Activated naive CD8-positive, alpha-beta T cell treated with anti-CD3 and anti-CD28 coated beads, Interleukin-2, amount 50 U/mL, for 24 hours (primary cell): ENCODE results near the gene CCNF.

Source experiments
- ATAC-seq: fragments of 150-1000 bp; cut with Tn5 transposase; one replicate; pipeline ENCODE4 v1.10.0; 2021
- DNase-seq: peaks from one replicate; pipeline ENCODE4 v3.0.0; 2021
- H3K27ac Mint-ChIP-seq: one replicate; pipeline ENCODE4 v1.8.0; 2021; ENCODE audit warnings: mild to moderate bottlenecking, mixed read lengths
- H3K27me3 Mint-ChIP-seq: one replicate; pipeline ENCODE4 v1.8.0; 2021; ENCODE audit warnings: mixed read lengths
- H3K36me3 Mint-ChIP-seq: one replicate; pipeline ENCODE4 v1.8.0; 2021; ENCODE audit warnings: low read depth, mixed read lengths
- H3K4me1 Mint-ChIP-seq: one replicate; pipeline ENCODE4 v1.8.0; 2021; ENCODE audit warnings: mixed read lengths
- H3K4me3 Mint-ChIP-seq: one replicate; pipeline ENCODE4 v1.8.0; 2021; ENCODE audit warnings: mild to moderate bottlenecking, moderate library complexity, mixed read lengths
- H3K9me3 Mint-ChIP-seq: one replicate; pipeline ENCODE4 v1.8.0; 2021; ENCODE audit warnings: mixed read lengths

Gene CCNF

GRCh38 chr16:2490190-2491105 lies 61.2 kb downstream of the CCNF start:
- peaks cover 18% of the 10 kb centered on the region for H3K4me1 Mint-ChIP-seq
- H3K9me3 Mint-ChIP-seq: no peaks in the 10 kb centered on the region
- H3K27me3 Mint-ChIP-seq: no peaks in the 10 kb centered on the region
- ATAC-seq (no peak), DNase-seq (no peak)
- H3K4me3 Mint-ChIP-seq: no peak overlapping the region
- no peak overlapping the region for H3K27ac Mint-ChIP-seq
- H3K36me3 Mint-ChIP-seq: no peaks in the 10 kb centered on the region

- no peak overlapping the region for H3K27ac Mint-ChIP-seq
- no peak for DNase-seq
Measured at GRCh38 chr16:2492292-2492691, 63.0 kb downstream of the CCNF start.

DNA sequence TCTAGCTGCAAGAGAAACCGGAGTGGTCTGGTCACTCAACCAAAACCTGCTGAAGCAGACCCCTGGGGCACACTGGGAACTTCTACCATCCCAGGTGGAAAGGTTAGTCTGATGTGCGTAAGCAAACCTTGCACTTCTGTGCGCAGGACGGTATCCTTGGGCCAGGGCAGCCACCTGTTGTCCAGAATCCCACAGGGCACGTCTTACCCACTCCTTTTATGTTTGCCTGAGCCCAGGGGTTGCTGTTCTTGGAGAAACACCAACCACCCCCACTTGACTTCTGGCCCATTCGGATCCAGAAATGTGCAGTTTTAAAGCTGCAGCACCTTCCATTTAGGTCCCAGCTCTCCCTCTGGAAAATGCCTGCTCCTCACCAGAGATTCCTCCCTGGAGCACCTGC lies 64.4 kb downstream of the CCNF start:
- H3K36me3 Mint-ChIP-seq: no peaks in the 10 kb centered on the region
- H3K27me3 Mint-ChIP-seq: no peaks in the 10 kb centered on the region
- H3K4me1 Mint-ChIP-seq: no peaks in the 10 kb centered on the region
- no peak for ATAC-seq
- no peaks in the 10 kb centered on the region for H3K9me3 Mint-ChIP-seq
- H3K27ac Mint-ChIP-seq: no peak overlapping the region
- DNase-seq: no peak
- no peak overlapping the region for H3K4me3 Mint-ChIP-seq

More at GRCh38 chr16:2492292-2492691, 63.0 kb downstream of the CCNF start:
- H3K4me3 Mint-ChIP-seq: no peak overlapping the region
- no peaks in the 10 kb centered on the region for H3K27me3 Mint-ChIP-seq
- no peak for ATAC-seq
- H3K4me1 Mint-ChIP-seq: peaks cover 10% of the 10 kb centered on the region
- H3K36me3 Mint-ChIP-seq: no peaks in the 10 kb centered on the region
- H3K9me3 Mint-ChIP-seq: no peaks in the 10 kb centered on the region

GRCh38 chr16:2494616-2495015 lies 65.4 kb downstream of the CCNF start:
- H3K4me3 Mint-ChIP-seq: no peak overlapping the region
- H3K4me1 Mint-ChIP-seq: no peaks in the 10 kb centered on the region
- ATAC-seq (no peak), DNase-seq (no peak)
- no peaks in the 10 kb centered on the region for H3K36me3 Mint-ChIP-seq
- no peaks in the 10 kb centered on the region for H3K27me3 Mint-ChIP-seq
- H3K27ac Mint-ChIP-seq: no peak overlapping the region
- H3K9me3 Mint-ChIP-seq: no peaks in the 10 kb centered on the region

DNA sequence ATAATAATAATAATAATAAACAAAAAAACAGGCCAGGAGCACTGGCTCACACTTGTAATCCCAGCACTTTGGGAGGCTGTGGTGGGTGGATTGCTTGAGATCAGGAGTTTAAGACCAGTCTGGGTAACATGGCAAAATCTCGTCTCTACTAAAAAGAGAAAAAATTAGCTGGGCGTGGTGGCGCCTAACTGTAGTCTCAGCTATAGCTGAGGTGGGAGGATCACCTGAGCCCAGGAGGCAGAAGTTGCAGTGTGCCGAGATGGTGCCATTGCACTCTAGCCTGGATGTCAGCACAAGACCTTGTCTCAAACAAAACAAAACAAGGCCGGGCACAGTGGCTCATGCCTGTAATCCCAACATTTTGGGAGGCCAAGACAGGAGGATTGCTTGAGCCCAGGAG lies 65.8 kb downstream of the CCNF start:
- DNase-seq (no peak), ATAC-seq (no peak)
- Mint-ChIP-seq H3K4me1 (no peaks in the 10 kb centered on the region), H3K27ac (no peak overlapping the region), H3K27me3 (no peaks in the 10 kb centered on the region), H3K9me3 (no peaks in the 10 kb centered on the region), H3K36me3 (no peaks in the 10 kb centered on the region), H3K4me3 (no peak overlapping the region)

GRCh38 chr16:2496223-2497115 lies 67.2 kb downstream of the CCNF start:
- Mint-ChIP-seq H3K36me3 (no peaks in the 10 kb centered on the region), H3K4me1 (no peaks in the 10 kb centered on the region), H3K27me3 (no peaks in the 10 kb centered on the region), H3K27ac (no peak overlapping the region), H3K9me3 (no peaks in the 10 kb centered on the region), H3K4me3 (no peak overlapping the region)
- DNase-seq: no peak
- no peak for ATAC-seq

DNA sequence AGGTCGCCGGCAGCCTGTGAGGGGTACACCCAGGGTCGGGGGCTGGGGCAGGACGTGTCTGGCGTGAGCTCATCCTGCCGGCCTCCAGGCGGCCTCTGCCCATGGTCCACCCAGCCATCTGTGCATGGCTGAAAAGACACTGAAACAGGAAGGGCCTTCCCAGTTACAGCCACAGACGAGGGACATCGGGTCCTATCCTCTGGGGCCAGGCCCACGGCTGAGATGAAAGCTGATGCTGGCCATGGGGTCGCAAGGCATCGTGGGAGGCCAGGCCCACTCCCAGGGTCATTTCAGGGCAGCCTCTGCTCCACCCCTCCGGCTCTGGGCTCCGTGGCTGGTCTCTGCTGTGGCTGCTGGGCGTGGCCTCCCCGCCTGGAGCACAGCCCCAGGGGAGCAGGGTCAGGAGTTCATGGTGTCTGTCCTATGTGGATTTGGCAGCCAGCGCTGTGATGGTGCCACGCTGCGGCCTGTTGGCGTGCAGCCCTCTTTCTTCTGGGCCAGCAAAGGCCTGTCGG lies 67.9 kb downstream of the CCNF start:
- ATAC-seq (no peak), DNase-seq (no peak)
- no peaks in the 10 kb centered on the region for H3K27me3 Mint-ChIP-seq
- H3K27ac Mint-ChIP-seq: no peak overlapping the region
- H3K36me3 Mint-ChIP-seq: no peaks in the 10 kb centered on the region
- H3K4me1 Mint-ChIP-seq: no peaks in the 10 kb centered on the region
- no peaks in the 10 kb centered on the region for H3K9me3 Mint-ChIP-seq
- H3K4me3 Mint-ChIP-seq: no peak overlapping the region

DNA sequence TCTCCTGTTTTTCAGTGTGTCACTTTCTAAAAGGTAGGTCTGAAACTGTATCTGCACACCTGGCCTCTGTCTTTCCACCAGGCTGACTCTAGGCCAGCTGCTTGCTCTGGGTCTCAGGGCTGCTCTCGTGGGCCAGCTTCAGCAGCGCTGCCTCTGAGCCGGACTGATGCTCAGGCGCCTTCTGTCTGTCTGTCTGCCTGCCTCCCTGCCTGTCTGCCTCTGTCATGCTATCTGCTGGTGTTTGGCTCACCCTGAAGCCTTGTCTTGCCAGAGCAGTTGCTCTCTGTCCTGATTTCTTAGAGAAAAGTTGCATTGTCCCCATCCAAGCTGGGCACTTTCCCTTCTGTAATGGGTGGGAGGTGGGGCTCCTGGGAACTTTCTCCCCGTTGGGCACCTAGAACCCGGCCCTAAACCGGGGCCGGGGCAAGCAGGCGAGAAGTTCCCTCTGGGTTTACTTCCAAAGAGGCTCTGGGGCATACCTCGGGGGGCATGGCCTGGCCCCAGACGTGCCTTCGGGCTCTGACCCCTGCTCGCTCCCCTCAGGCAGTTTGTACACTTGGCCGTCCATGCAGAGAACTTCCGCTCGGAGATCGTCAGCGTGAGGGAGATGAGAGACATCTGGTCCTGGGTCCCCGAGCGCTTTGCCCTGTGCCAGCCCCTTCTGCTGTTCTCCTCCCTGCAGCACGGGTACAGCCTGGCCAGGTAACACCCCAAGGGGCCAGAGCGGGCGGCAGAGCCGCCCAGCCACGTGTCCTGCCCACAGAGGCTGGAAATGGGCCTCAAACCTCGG lies 68.6 kb downstream of the CCNF start:
- H3K36me3 Mint-ChIP-seq: no peaks in the 10 kb centered on the region
- ATAC-seq (no peak), DNase-seq (no peak)
- H3K9me3 Mint-ChIP-seq: no peaks in the 10 kb centered on the region
- H3K27me3 Mint-ChIP-seq: no peaks in the 10 kb centered on the region
- no peak overlapping the region for H3K4me3 Mint-ChIP-seq
- H3K4me1 Mint-ChIP-seq: no peaks in the 10 kb centered on the region
- no peak overlapping the region for H3K27ac Mint-ChIP-seq

DNA sequence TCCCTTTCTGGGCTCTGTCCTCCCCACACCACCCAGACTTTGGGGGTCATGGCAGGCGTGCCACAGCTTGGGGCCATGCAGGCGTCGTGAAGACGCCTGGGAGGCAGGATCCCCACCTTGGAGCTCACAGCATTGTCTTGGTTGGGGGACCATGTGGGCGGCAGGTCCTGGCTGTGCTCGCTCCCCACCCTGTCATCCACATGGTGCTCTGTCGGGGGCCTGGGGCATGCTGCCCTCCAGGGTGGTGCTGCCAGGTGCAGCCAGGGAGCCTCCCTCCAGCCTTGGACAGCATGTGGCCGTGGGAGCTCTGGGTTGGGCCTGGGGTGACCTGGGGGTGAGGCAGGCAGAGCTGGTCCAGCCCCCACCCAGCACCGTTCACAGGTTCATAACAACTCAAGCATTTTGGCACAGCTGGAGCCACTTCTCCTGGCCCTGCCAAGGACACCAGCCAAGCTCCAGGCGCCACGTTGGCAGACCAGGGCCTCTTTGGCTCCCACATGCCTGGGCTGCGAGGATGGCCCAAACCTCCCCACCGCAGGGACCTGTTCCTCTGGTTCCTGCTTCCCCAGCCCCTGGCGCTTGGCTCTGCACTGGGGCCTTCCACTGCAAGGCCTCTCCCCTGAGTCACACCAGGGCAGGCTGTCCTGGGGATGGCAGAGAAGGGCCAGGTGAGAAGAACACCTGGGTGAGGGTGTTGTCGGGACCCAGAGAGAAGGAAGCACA lies 69.4 kb downstream of the CCNF start:
- no peak overlapping the region for H3K4me3 Mint-ChIP-seq
- no peaks in the 10 kb centered on the region for H3K36me3 Mint-ChIP-seq
- DNase-seq (no peak), ATAC-seq (no peak)
- no peaks in the 10 kb centered on the region for H3K4me1 Mint-ChIP-seq
- no peak overlapping the region for H3K27ac Mint-ChIP-seq
- H3K27me3 Mint-ChIP-seq: no peaks in the 10 kb centered on the region
- H3K9me3 Mint-ChIP-seq: no peaks in the 10 kb centered on the region

- no peaks in the 10 kb centered on the region for H3K9me3 Mint-ChIP-seq
- H3K4me3 Mint-ChIP-seq: no peak overlapping the region
- H3K36me3 Mint-ChIP-seq: no peaks in the 10 kb centered on the region
- H3K27ac Mint-ChIP-seq: no peak overlapping the region
- no peaks in the 10 kb centered on the region for H3K4me1 Mint-ChIP-seq
- no peaks in the 10 kb centered on the region for H3K27me3 Mint-ChIP-seq
- DNase-seq (no peak), ATAC-seq (no peak)
Measured at GRCh38 chr16:2499454-2499853, 70.2 kb downstream of the CCNF start.

DNA sequence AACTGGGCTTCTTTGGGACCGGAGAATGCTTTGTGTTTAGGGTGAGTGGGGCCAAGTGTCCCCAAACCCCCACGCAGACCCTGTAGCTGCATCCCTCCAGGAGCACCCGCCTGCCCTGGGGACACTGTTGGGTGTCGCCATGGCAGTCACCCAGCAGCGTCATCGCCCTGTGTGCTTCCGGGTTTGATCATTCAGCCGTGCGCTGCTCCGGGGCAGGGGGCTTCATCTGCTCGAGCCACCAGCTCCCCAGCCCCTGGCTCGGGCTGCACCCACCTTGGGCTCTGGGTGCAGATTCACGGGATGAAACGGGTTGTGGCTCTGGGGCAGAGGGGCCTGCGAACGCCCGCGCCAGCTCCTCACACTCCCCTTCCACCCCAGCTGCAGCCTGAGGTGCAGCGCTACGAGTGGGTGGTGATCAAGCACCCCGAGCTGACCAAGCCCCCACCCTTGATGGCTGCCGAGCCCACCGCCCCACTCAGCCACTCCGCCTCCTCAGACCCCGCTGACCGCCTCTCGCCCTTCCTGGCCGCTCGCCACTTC lies 70.7 kb downstream of the CCNF start:
- no peaks in the 10 kb centered on the region for H3K36me3 Mint-ChIP-seq
- H3K27me3 Mint-ChIP-seq: no peaks in the 10 kb centered on the region
- H3K4me1 Mint-ChIP-seq: no peaks in the 10 kb centered on the region
- ATAC-seq: no peak
- DNase-seq: no peak
- no peaks in the 10 kb centered on the region for H3K9me3 Mint-ChIP-seq
- no peak overlapping the region for H3K4me3 Mint-ChIP-seq
- no peak overlapping the region for H3K27ac Mint-ChIP-seq

DNA sequence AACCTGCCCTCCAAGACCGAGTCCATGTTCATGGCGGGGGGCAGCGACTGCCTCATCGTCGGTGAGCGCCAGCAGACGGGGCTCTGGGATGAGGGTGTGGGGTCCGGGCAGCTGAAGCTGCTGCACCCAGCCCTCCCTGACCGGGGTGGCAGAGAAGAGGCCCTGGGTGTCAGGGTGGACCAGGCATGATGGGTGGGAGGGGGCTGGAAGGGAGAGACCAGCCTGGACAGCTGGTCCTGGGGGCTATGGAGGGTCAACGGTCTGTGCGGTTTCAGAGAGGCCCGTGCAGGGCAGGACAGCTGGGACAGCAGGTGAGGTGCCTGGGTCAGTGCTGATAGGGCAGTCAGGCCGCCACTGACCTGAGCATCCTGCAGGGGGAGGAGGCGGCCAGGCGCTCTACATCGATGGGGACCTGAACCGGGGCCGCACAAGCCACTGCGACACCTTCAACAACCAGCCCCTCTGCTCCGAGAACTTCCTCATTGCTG lies 71.2 kb downstream of the CCNF start:
- no peak overlapping the region for H3K4me3 Mint-ChIP-seq
- DNase-seq (no peak), ATAC-seq (no peak)
- H3K27ac Mint-ChIP-seq: no peak overlapping the region
- no peaks in the 10 kb centered on the region for H3K4me1 Mint-ChIP-seq
- no peaks in the 10 kb centered on the region for H3K9me3 Mint-ChIP-seq
- no peaks in the 10 kb centered on the region for H3K36me3 Mint-ChIP-seq
- no peaks in the 10 kb centered on the region for H3K27me3 Mint-ChIP-seq

- Mint-ChIP-seq H3K27me3 (no peaks in the 10 kb centered on the region), H3K9me3 (no peaks in the 10 kb centered on the region), H3K4me3 (no peak overlapping the region), H3K27ac (no peak overlapping the region), H3K36me3 (no peaks in the 10 kb centered on the region), H3K4me1 (no peaks in the 10 kb centered on the region)
- DNase-seq: peak; percentile 87
- ATAC-seq: peak; percentile 84
Measured at GRCh38 chr16:2500918-2501750, 71.9 kb downstream of the CCNF start.
